Stimulated activated CD8-positive, alpha-beta memory T cell treated with anti-CD3 and anti-CD28 coated beads, Interleukin-15, amount 100 ng/mL, for 1 hour (primary cell): Measurements from ENCODE around the gene KIZ.

Experiments
- DNase-seq: peaks from one replicate; pipeline ENCODE4 v3.0.0-alpha.2; 2020; ENCODE audit warnings: low read depth

Gene KIZ

DNA sequence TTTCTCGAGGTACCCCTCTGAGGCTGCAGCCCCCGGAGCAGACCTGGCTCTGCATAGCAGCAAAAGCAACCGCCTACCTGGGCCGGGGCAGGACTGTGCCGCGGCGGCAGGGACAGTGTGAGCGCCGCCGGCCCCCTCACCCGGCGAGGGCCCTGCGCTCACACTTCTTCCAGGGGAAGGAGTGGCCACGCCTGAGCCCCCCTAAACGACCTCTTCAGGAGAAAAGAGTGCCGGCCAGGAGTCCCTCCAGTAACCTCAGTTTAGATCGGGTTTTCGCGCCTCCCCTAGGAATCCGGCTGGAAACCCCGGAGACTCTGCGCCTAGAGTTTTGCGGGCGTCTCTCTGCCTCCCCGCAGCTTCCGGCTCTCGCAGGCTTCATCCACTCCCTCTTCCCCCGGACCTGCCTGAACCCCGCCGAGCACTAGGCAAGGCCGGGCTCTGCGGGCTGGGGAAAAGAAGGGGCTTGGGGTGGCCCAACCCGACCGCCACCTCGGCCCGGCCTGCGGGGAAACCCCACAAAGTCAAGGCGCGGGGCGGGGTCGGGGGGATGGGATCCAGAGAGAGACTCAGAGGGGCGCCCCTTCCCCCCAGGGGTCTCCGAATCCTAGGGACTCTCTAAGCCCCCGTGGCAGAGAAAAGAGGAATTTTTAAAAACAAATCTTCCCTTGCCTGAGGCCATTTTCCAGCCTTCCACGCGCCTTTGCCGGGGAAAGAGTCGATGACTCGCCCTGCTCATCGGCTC is 20.3 kb upstream of the KIZ start:
- DNase-seq: no peak

DNA sequence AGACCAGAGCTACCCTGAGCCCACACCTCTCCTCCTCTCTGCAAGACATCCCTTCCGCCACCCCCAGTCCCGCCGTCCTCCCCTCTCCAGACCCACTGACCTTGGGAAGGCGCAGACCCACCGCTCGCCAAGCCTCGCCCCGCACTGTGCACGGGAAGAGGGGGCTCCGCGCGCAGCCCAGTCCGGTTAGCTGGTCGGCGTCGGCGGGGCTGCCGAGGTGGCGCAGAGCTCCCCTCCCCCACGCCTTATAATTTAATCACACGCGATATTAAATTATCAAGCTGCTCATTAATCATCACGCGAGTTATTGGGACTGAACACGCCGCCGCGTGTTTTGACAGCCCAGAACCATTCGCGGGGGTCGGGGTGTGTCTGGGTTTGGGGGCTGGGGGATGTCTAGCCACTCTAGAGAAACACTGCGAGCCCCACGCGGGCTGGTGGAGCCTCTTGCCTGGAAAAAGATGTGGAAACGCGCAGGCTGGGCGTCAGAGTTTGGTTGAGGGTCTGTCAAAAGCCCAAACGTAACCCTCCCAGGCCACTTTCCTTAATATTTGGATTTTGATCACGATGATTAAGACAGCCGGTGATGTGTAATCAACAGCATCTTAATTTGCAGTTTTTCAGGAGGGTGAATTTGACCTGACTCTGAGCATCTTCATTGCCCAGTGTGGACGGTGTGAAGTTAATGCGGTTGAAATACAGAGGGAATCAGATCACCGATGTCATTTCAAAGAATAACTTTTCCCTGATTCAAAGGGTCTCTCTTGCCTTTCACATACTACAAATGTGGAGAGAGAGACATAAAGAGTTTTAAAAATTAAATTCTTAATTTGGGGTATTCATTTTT is 19.5 kb upstream of the KIZ start, which contains the start of gene LINC00237:
LINC00237 (minus strand) TSS at position 188 of the 847 bp plus-strand sequence.
- no peak for DNase-seq

DNA sequence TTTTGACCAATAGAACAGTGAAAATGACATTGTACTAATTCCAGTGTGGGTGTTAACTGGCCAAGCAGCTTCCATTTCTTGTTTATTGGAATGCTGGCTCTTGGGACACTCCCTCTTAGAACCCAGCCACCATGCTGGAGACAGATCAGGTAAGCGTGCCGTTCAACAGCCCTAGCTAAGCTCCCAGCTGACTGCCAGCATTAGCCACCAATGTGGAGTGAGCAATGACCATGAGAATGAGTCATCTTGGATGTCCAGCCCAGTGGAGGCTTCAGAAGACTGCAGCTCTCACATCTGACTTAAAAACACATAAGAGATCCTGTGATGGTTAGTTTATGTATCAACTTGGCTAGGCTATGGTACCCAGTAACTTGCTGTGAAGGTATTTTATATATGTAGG is 16.7 kb upstream of the KIZ start:
- no peak for DNase-seq

DNA sequence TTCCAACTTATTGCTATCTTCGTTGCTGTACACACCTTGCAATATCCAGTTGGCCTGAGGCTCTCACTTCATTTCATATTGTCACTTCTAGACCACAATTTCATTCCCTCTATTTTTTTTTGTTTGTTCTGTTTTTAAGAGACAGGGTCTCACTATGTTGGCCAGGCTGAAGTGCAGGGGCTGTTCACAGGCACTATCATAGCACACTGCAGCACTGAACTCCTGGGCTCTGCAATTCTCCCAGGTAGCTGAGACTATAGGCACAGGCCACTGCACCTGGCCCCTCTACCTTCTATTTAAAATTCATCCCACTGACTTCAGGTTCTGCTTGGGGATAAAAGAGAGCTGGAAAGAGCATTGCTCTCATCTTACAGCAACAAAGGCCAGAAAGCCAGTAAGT is 15.1 kb upstream of the KIZ start:
- no peak for DNase-seq

DNA sequence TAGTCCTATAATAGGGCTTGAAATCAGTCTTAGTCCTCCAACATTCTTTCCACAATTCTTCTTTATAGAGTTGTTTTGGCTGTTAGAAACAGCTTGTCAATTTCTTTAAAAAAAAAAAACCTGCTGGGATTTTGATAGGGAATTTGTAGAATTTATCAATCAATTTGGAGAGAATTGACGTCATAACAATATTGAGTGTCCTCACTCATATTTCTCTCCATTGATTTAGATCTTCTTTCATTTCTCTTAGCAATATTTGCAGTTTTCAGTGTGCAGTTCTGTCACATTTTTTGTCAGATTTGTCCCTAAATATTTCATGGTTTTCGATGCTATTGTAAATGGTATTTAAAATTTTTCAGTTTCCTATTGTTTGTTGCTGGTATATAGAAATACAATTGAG is 14.5 kb upstream of the KIZ start:
- DNase-seq: no peak

DNA sequence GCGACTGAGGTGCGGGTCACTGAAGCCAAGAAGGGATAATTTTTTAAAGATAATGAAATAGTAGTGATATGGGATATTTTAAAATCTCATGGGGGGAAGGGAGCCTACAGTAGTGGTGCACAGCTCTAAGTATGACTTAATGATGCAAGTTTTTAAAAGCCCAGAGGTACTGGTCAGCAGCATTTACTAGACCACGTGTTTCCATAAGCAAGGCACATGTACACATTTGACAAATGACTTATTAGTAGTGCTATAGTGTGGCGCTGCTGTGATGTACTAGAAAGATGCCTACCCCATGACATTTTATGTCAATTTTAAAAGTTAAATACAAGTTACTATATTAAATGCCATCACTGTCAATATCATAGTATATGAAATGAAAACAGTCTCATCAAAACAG is 12.2 kb upstream of the KIZ start:
- no peak for DNase-seq

DNA sequence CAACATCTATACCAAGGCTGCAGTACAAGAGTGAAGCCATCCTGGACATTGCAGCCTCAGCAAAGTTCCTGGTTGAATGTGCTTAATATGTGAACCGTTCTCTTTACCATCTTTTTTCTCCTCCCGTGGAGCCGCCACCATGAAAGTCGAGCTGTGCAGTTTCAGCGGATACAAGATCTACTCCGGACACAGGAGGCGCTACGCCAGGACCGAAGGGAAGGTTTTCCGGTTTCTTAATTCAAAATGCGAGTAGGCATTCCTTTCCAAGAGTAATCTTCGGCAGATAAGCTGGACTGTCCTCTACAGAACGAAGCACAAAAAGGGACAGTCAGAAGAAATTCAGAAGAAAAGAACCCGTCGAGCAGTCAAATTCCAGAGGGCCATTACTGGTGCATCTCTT is 11.3 kb upstream of the KIZ start:
- no peak for DNase-seq

DNA sequence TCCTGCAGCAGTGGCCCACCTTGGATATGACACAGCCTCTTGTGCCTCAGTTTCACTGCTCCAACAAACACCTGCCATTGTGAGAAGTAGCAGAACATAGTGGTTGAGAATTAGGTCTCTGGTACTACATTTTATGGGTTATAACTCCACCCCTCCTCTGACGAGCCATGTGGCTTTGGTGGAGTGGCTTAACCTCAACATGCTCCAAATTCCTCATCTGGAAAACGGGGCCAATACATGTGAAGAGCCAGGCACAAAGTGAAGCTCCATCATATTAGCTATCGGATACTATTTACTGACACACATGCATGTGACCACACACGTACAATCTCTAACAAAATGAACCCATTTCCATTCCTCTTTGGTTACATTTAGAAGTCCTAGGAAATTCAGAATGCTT is 8.4 kb upstream of the KIZ start:
- DNase-seq: no peak

DNA sequence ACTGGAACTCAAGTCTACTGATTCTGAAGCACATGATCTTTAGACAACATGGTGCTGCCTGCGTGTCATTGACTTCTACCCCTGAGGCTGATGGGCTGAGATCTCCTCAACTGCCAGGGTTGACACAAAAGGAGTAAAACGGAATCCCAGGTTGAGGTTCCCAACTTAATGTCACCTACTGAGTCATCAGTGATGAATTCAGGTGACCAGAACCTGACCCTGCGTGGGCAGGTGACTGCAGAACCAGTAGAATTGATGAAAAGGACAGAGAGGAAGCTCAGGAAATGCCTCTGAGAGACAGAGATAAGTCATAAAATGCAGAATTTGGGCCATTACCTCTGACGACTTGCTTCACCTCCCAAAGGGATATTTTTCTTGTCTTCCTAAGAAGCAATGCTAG is 7.7 kb upstream of the KIZ start:
- DNase-seq: no peak

DNA sequence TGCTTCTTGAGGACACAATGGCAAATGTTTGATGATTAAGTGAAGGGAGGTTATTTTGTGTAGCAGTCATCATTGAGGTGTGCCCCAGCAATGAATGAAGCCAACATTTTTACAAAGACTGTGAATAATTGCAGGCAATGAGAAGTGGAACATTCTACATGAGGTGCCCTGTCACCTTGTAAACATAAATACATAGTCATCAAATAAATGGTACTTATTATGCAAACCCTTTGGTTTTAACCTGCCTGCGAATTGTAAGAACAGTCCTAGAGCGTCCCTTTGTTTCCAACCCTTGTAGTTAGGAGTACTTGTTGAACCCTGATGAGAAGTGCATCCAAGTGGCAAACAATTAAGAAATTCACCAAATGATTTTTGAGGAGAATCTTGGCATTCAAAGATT is 7.1 kb upstream of the KIZ start:
- no peak for DNase-seq

DNA sequence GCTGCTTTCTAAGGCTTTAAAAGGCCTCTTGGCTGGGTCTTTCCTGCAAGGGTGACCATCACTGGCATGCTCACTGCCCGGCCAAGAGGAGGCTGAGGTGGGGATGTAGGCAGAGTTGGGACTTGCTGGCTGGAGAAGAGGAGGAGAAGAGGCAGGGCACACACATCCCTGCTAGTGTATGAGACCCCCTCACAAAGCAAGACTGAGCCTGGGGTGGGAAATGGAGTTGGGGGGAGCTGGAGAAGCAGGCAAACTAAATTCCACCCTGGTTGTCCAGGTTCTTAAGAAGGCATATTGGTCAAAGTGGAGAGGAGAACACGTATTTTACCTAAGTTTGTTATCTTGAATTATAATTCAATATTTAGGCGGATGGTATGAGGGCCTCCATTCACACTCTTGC is 1.7 kb upstream of the KIZ start:
- no peak for DNase-seq

DNA sequence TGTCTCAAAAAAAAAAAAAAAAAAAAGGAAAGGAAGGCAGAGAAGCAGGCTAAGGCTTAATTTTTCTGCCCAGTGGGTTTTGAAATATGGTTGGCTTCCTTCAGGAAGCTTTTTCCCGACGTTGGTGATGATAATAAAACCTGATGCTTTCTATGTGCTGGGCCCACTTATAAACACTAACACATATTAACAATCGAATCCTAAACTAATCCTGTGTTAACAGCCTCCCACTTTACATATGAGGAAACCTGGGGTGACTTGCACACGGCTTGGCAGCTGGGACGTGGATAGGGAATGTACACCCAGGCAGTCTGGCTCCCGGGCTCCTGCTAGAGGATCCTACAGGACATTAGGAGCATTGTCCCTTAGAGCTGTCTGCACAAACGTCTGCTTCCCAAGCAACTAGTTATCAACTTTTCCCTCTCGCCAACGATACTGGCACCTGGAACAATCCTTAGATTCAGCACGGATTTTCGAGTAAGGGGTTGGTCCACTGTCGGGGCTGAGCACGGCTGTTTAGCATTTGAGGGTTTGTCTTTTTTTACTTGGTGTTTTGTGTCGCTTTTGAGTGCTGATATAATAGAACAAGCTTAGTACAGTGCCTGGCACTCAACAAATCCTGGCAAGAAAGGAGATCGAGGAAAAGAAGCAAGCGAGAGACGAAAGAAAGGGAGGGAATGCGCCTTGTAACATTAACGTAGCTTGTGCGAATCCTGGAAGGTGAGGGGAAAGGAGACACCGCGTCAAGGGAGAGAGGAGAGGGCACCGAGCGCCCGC is 622 bp upstream of the KIZ start:
- no peak for DNase-seq

DNA sequence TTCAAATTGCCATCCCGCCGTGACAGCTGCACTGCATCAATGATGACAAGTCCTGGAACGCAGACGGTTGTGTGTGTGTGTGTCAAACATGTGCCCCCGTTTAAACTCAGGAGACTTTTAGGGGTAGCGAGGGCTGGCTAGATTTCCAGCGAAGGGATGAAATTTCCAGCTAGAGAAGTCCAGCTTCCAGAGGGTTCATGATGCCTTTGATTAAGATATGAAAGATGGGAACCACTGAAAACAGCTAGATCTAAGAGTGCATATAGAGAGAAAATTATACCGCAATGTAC is 644 bp downstream of the KIZ start:
- DNase-seq: no peak

DNA sequence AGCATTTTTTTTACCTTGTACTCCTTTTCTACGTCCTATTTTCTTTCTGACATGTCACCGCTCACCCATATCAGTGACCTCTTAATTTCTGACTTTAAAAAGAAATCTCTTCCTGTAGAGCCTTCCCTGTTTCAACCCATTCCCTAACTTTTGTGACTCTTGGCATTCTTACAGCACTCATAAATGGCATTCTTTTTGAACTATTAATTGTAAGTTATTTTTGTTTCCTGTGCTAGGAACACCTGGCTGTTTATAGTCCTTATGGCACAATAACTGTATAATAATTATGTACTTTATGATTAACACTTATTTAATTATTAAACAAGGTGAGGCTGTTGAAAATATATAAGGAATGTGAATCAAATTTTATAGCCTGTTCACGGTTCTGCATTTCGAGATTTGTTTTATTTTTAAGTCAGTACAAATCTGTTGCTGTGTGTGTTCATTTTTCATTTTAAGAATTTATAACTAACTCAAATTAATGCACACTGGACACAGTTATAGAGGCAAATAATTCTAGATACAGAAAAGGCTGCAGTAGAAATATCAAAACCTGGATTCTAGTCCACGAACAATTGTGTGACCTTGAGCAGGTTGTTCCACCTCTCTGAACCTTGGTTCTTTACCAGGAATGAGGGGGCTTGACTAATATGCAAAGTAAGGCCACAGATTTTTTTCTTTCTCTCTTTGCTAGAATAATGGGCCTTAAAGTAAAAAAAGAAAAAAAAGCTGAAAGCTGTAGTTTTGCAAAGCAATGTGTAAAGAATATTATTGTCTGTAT is 1.5 kb downstream of the KIZ start:
- no peak for DNase-seq

DNA sequence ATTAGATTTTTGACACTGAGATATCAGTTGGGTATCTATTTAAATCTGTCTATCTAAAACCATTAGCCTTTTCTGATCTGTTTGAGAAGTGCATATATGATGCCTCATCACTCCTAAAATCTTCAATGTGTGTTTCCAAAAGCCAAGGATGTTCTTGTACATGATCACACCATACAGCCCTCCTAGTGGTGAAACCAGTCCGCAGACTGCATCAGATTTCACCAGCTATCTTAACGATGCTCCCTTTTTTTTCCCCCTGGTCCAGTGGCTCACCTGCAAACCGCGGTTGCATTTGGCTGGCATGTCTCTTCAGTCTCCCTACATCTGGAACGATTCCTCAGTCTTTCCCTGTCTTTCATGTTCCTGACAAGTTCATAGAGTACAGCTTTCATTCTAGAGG is 4.0 kb downstream of the KIZ start:
- no peak for DNase-seq

DNA sequence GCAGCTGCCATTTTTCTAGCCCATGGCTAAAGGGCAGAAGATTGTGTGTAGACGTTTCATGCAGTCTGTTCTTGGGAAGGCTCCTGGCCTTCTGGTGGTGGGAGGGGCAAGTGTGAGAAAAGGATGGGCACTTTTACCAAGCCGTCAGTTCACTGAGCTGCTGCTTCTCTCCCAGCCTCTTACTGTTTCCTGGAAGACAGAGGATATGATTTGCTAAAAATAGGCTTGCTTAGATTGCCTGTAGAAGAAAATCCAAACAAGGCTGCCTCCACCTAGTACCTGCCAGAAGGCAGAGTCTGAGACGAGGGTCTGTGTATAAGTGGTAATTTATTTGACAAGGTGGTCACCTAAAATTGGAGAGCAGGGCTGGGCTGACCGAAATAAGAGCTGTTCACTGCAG is 7.5 kb downstream of the KIZ start:
- DNase-seq: no peak

DNA sequence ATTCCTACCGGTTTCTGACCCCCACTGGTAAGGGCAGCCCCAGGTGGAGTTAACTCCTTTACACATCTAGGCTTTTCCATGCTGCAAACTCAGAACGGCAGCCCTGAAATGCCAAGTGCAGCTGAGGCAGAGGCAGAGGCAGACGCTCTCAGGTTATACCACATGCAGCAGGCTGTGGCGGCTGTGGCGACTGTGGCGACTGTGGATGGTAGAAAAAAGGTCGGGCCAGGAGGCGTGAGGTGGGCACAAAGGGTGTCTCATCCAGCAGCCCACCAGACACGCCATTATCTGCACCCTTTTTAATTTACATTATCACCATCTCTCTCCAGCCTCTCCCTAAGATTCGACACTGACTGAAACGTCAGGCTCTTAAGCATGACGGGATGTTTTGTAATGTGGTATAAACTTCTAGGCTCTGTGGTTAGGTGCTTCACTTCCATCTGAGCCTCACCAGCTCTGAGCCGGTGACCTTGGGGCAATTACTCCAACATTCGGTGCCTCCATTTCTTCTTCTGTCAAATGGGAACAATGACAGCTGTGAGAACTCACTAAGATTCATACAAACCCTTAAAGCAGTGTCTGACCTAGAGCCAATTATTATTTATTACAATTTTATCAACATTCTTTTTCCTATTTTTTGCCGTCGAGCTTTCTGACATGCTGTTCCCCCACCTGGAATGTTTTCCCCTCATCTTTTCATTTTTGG is 8.2 kb downstream of the KIZ start:
- no peak for DNase-seq

DNA sequence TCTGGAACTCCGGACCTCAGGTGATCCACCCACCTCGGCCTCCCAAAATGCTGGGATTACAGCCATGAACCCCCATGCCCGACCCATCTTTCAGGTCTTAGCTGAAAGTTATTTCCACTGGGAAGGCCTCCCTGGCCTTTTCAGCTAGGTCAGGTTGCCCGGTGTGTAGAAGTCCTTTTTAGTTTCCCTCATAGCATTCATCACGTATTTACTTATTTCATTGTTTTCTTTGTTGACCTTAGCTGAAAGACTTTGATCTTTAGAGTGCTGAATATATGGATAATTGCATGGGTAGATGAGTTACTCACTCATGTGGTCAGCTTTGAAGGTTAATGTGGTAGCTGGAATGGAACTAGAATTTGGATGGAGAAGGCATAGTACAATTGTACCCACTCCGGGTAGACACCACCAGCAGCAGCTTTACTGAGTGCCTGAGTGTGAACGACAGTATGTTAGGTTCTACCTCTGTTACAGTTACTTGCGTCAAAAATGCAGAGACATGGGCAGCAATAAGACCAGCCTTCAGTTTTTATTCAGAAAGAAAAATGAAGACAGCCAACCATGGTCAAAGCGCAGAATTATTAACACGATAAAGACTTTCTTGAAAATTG is 9.1 kb downstream of the KIZ start:
- no peak for DNase-seq

DNA sequence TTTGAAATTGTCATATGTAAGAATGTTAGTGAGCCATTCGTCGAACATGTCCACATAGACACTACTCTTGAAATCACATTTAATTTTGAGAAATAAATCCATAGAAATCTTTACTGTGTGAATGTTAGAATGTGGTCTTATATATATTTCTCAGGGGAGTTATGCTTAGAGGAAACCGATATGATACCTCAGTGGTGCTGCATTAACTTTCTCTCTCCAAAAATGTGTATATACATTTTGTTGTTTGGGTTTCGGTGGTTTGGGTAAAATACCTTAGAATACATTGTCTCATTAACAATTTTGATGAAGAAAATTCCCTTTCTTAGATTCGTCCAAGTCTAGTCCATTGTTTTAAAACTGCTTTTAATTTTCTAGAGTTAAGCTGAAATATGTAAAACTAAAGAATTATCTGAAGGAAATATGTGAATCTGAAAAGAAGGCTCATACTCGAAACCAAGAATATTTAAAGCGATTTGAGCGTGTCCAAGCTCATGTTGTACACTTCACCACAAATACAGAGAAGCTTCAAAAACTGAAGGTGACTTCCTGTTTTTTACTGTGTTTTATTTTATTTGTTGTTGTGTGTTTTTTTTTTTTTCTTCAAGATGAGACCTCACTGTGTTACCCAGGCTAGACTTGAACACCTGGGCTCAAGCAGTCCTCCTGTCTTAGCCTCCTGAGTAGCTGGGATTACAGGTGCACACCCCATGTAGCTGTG is 10.3 kb downstream of the KIZ start:
- DNase-seq: no peak

DNA sequence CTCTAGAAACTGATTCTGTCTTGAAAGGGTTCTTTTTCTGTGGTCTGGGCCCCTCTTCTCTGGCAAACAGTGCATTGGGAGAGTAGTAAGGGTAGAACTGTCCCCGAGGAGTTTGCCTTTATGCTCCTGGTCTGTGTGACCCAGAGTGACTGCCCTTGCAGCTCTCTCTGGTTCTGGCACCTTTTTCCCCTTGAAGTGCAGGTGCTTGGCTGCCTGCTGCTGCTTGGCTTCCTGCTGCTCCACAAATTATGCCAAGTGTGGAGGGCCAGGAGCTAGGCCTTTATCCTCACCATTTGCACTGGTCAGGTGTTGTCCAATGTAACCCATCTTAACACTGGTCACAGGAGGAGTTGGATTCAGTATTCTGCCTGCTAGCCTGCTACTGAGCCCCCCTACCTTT is 11.2 kb downstream of the KIZ start:
- DNase-seq: no peak
